SK-N-SH (cell line): Measurements from ENCODE around the gene PRPS1. TPM values are rescaled to one million over a fixed set of nuclear protein-coding genes. Genes with fewer than 3 reads are reported as not detected.

Experiments used
- CTCF ChIA-PET: fragments of 300-600, 350-600 bp; formaldehyde crosslinking; extraction: SDS; loops from one replicate; lab custom pipeline; 2021; lab: Yijun Ruan, JAX
- POLR2A ChIA-PET: fragments of 350-600 bp; sonication (Branson Sonifier 250); formaldehyde crosslinking; extraction: SDS; loops from one replicate; lab custom pipeline; 2020; ENCODE audit warnings: antibody characterized with exemption, inconsistent platforms; lab: Yijun Ruan, JAX
- DNase-seq: peaks from one replicate; pipeline ENCODE4 v3.0.0; 2012
- H2AFZ ChIP-seq: fragments of 200-600 bp; sonication (generic); 2 replicates; pipeline ENCODE4 v1.8.1; 2016; ENCODE audit warnings: antibody characterized with exemption, mild to moderate bottlenecking, low read depth
- H3F3A ChIP-seq: fragments of 200-600 bp; sonication (generic); replicated peaks from 2 replicates; pipeline ENCODE3; 2016; ENCODE audit warnings: antibody characterized with exemption, mild to moderate bottlenecking; ENCODE audit not compliant: insufficient read depth
- H3K27ac ChIP-seq, 2 experiments: fragments of 200-500 bp in 1 of 2; fragments of 200-600 bp in 1 of 2; sonication (Bioruptor generic) in 1 of 2; sonication (generic), shearing (Covaris generic) in 1 of 2; 2 replicates each; pipeline versions ENCODE4 v1.5.1 to v1.6.1; 2014 to 2016; ENCODE audit warnings: low read depth in 2 of 2, inconsistent platforms in 1 of 2, low read length in 1 of 2, mild to moderate bottlenecking in 1 of 2, mixed read lengths in 1 of 2
- H3K27me3 ChIP-seq: fragments of 200-600 bp; sonication (generic), shearing (Covaris generic); 2 replicates; pipeline ENCODE4 v1.6.1; 2016; ENCODE audit warnings: mixed run types; ENCODE audit not compliant: insufficient read depth
- H3K36me3 ChIP-seq, 2 experiments: fragments of 200-500 bp in 1 of 2; fragments of 200-600 bp in 1 of 2; sonication (Bioruptor generic) in 1 of 2; sonication (generic) in 1 of 2; replicated peaks in 1 of 2; 2 replicates each; pipeline versions ENCODE3 to v1.5.1; 2014 to 2016; ENCODE audit warnings: low read length in 1 of 2, mild to moderate bottlenecking in 1 of 2; ENCODE audit not compliant: insufficient read depth in 2 of 2, control insufficient read depth in 1 of 2
- H3K4me1 ChIP-seq, 2 experiments: fragments of 200-500 bp in 1 of 2; fragments of 200-600 bp in 1 of 2; sonication (Bioruptor generic) in 1 of 2; sonication (generic), shearing (Covaris generic) in 1 of 2; 2 replicates each; pipeline versions ENCODE4 v1.5.1 to v1.6.1; 2014 to 2016; ENCODE audit warnings: low read depth in 1 of 2, low read length in 1 of 2, mixed run types in 1 of 2; ENCODE audit not compliant: insufficient read depth in 2 of 2, control insufficient read depth in 1 of 2
- H3K4me2 ChIP-seq: fragments of 200-600 bp; sonication (generic), shearing (Covaris generic); 2 replicates; pipeline ENCODE4 v1.6.1; 2017; ENCODE audit warnings: mixed run types
- H3K4me3 ChIP-seq, 2 experiments: fragments of 200-500 bp in 1 of 2; fragments of 200-600 bp in 1 of 2; sonication (Bioruptor generic) in 1 of 2; sonication (generic), shearing (Covaris generic) in 1 of 2; 2 replicates each; pipeline versions ENCODE4 v1.5.1 to v1.8.1; 2014 to 2016; ENCODE audit warnings: low read depth in 2 of 2, inconsistent platforms in 1 of 2, low read length in 1 of 2, mild to moderate bottlenecking in 1 of 2, mixed read lengths in 1 of 2, moderate library complexity in 1 of 2
- H3K79me2 ChIP-seq: fragments of 200-600 bp; sonication (generic); 2 replicates; pipeline ENCODE4 v1.8.1; 2017; ENCODE audit warnings: mild to moderate bottlenecking; ENCODE audit not compliant: insufficient read depth
- H3K9ac ChIP-seq: fragments of 200-600 bp; sonication (generic); 2 replicates; pipeline ENCODE4 v1.6.1; 2017; ENCODE audit warnings: mixed run types
- H3K9me2 ChIP-seq: fragments of 200-600 bp; sonication (generic); 2 replicates; pipeline ENCODE4 v1.6.1; 2017; ENCODE audit warnings: mixed run types
- H3K9me3 ChIP-seq: fragments of 200-600 bp; sonication (generic); 2 replicates; pipeline ENCODE4 v1.6.1; 2017; ENCODE audit warnings: mixed run types, mild to moderate bottlenecking, moderate library complexity
- H4K20me1 ChIP-seq: fragments of 200-600 bp; sonication (generic); 2 replicates; pipeline ENCODE4 v1.6.1; 2017; ENCODE audit warnings: mild to moderate bottlenecking, mixed run types; ENCODE audit not compliant: insufficient read depth
- CHD2 ChIP-seq: fragments of 150-350 bp; IDR thresholded peaks from 2 replicates; pipeline ENCODE4 v1.6.1; 2018; ENCODE audit warnings: low read length; ENCODE audit not compliant: partially characterized antibody
- ELF1 ChIP-seq: IDR thresholded peaks from 2 replicates; pipeline ENCODE4 v1.4.0; 2012
- EP300 ChIP-seq, 2 experiments: IDR thresholded peaks; 2 replicates each; pipeline versions ENCODE4 v1.4.0 to v1.6.1; 2012; ENCODE audit warnings: borderline replicate concordance in 1 of 2, low read depth in 1 of 2, low read length in 1 of 2
- EZH2phosphoT487 ChIP-seq: fragments of 200-600 bp; sonication (generic); IDR thresholded peaks from 2 replicates; pipeline ENCODE4 v1.6.1; 2017; ENCODE audit warnings: low read depth, mixed run types, mild to moderate bottlenecking, antibody characterized with exemption, moderate library complexity, borderline replicate concordance
- FOXM1 ChIP-seq: IDR thresholded peaks from 2 replicates; pipeline ENCODE4 v1.4.0; 2012; ENCODE audit warnings: low read depth, mild to moderate bottlenecking
- GABPA ChIP-seq: IDR thresholded peaks from 2 replicates; pipeline ENCODE4 v1.4.0; 2012; ENCODE audit warnings: low read depth, mild to moderate bottlenecking
- GATA2 ChIP-seq: sonication (generic); formaldehyde crosslinking; IDR thresholded peaks from 2 replicates; pipeline ENCODE4 v1.5.0; 2020; ENCODE audit warnings: mild to moderate bottlenecking, missing genetic modification reagents
- NFIC ChIP-seq: IDR thresholded peaks from 2 replicates; pipeline ENCODE4 v1.4.0; 2012; ENCODE audit warnings: borderline replicate concordance
- POLR2AphosphoS5 ChIP-seq: IDR thresholded peaks from 2 replicates; pipeline ENCODE4 v1.6.1; 2012; ENCODE audit warnings: low read depth, low read length
- RAD21 ChIP-seq: IDR thresholded peaks from 2 replicates; pipeline ENCODE4 v1.6.1; 2012; ENCODE audit warnings: mild to moderate bottlenecking, low read length
- RFX5 ChIP-seq: IDR thresholded peaks from 2 replicates; pipeline ENCODE4 v1.6.1; 2012; ENCODE audit warnings: mild to moderate bottlenecking, improper control_type of control experiment, low read length
- RXRA ChIP-seq: IDR thresholded peaks from 2 replicates; pipeline ENCODE4 v1.4.0; 2012; ENCODE audit warnings: low read depth, mild to moderate bottlenecking, borderline replicate concordance
- SMC3 ChIP-seq: IDR thresholded peaks from 2 replicates; pipeline ENCODE4 v1.6.1; 2012; ENCODE audit warnings: low read depth, low read length, improper control_type of control experiment
- TAF1 ChIP-seq: IDR thresholded peaks from 2 replicates; pipeline ENCODE4 v1.6.1; 2012; ENCODE audit warnings: low read depth, mild to moderate bottlenecking, low read length, moderate library complexity, borderline replicate concordance
- TCF12 ChIP-seq: IDR thresholded peaks from 2 replicates; pipeline ENCODE4 v1.4.0; 2012
- TEAD4 ChIP-seq: IDR thresholded peaks from 2 replicates; pipeline ENCODE4 v1.4.0; 2012; ENCODE audit warnings: mild to moderate bottlenecking, borderline replicate concordance; ENCODE audit not compliant: insufficient read depth
- YY1 ChIP-seq: IDR thresholded peaks from 2 replicates; pipeline ENCODE4 v1.4.0; 2012; ENCODE audit warnings: low read depth, mild to moderate bottlenecking
- WGBS: methylation state at CpG from one replicate; pipeline ENCODE4 v1.1.6; 2017; ENCODE audit warnings: low lambda C conversion rate; 5-methylcytosine and 5-hydroxymethylcytosine counted together
- polyA plus RNA-seq, 3 experiments: library from polyadenylated mRNA; depleted of rRNA; stranded (reverse); fragments of >200 nt; gene quantifications; 2 replicates each; pipeline ENCODE4 v1.2.3, GENCODE V29; 2012
- TF ChIP-seq, protein P1 (sequence below): IDR thresholded peaks from 2 replicates; pipeline ENCODE4 v1.4.0; 2012; ENCODE audit warnings: low read depth, borderline replicate concordance
- TF ChIP-seq, protein P2 (sequence below): IDR thresholded peaks from 2 replicates; pipeline ENCODE4 v1.4.0; 2012; ENCODE audit warnings: low read depth
- TF ChIP-seq, protein P3 (sequence below): IDR thresholded peaks from 2 replicates; pipeline ENCODE4 v1.6.1; 2012; ENCODE audit warnings: mild to moderate bottlenecking, low read depth, low read length, moderate library complexity
- TF ChIP-seq, protein P4 (sequence below): IDR thresholded peaks from 2 replicates; pipeline ENCODE4; 2012
- TF ChIP-seq, protein P5 (sequence below): fragments of 200-600 bp; sonication (generic); IDR thresholded peaks from 2 replicates; pipeline ENCODE4 v1.6.1; 2017; ENCODE audit warnings: antibody characterized with exemption, mild to moderate bottlenecking, moderate library complexity

The PRPS1 gene
- polyA plus RNA-seq, 1 of the 3 experiments (the other 2 are of a cell fraction) = 42.3 TPM

DNA sequence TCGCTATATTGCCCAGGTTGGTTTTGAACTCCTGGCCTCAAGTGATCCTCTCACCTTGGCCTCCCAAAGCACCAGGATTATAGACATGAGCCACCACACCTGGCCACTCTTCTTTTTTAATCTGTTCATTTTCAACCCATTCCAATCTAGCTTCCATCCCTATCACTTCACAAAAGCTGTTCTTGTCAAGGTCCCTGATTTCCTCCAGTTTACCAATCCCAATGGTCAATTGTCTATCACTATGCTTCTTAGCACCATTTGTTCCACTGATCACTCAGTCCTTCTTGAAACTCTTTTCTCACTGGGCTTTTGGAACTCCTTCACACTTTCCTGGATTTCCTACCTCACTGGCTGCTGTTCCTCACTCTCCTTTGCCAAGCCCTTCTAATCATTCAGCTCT, 38.6 kb downstream of the PRPS1 start:
- 68% methylated on average over 1 of the region's 1 CpG for WGBS
- Histone ChIP-seq H3K9me2 (no peaks in the 10 kb centered on the region), H3K27ac (no peak overlapping the region), H2AFZ (no peak overlapping the region), H4K20me1 (no peaks in the 10 kb centered on the region), H3K9me3 (no peaks in the 10 kb centered on the region), H3K9ac (no peak overlapping the region), H3K4me3 (no peak overlapping the region), H3K36me3 (no peaks in the 10 kb centered on the region), H3K4me1 (no peaks in the 10 kb centered on the region), H3K79me2 (no peaks in the 10 kb centered on the region), H3F3A (no peaks in the 10 kb centered on the region), H3K27me3 (peaks cover 4% of the 10 kb centered on the region; the same call in 1 of the 2 replicates), H3K4me2 (no peak overlapping the region)
- ChIA-PET POLR2A (no interaction called here), CTCF (interaction anchor here (2.3 kb wide), 1 partner anchor 110 kb away, joined by 12 read pairs; the partner anchor contains the start of gene NCBP2L)
- DNase-seq = no peak
- no peak for TF ChIP-seq EP300 (IDR thresholded peaks at IDR 0.05; ENCODE audit: borderline replicate concordance in 1 of 2, low read depth in 1 of 2, low read length in 1 of 2)
- TF ChIP-seq RFX5 = no peak
- TF ChIP-seq TAF1 = no peak
- TF ChIP-seq TEAD4 = no peak
- no peak for TF ChIP-seq CHD2
- TF ChIP-seq, protein P1, sequence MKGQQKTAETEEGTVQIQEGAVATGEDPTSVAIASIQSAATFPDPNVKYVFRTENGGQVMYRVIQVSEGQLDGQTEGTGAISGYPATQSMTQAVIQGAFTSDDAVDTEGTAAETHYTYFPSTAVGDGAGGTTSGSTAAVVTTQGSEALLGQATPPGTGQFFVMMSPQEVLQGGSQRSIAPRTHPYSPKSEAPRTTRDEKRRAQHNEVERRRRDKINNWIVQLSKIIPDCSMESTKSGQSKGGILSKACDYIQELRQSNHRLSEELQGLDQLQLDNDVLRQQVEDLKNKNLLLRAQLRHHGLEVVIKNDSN = no peak
- TF ChIP-seq EZH2phosphoT487 = no peak
- TF ChIP-seq, protein P2, sequence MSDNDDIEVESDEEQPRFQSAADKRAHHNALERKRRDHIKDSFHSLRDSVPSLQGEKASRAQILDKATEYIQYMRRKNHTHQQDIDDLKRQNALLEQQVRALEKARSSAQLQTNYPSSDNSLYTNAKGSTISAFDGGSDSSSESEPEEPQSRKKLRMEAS = no peak
- no peak for TF ChIP-seq RXRA
- TF ChIP-seq ELF1 = no peak

DNA sequence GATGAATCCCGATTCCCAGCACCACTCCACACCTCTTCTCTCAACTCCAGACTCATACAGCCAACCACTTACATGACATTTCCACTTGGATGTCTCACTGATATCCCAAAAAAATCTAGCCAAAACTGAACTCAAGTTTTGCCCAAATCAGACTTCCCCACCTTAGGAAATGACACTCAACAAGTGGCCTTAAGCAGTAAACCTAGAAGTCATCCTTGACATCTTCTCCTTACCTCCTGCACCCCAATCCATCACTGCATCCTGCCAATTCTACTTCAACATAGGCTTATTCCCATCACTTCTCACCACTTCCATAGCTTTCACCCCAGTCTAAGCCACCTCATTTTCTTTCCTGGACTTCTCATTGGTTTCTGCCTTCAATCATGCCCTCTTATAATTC, 39.1 kb downstream of the PRPS1 start:
- ChIA-PET CTCF (interaction anchor here (2.3 kb wide), 1 partner anchor 109 kb away, joined by 12 read pairs; the partner anchor contains the start of gene NCBP2L), POLR2A (no interaction called here)
- TF ChIP-seq, protein P3, sequence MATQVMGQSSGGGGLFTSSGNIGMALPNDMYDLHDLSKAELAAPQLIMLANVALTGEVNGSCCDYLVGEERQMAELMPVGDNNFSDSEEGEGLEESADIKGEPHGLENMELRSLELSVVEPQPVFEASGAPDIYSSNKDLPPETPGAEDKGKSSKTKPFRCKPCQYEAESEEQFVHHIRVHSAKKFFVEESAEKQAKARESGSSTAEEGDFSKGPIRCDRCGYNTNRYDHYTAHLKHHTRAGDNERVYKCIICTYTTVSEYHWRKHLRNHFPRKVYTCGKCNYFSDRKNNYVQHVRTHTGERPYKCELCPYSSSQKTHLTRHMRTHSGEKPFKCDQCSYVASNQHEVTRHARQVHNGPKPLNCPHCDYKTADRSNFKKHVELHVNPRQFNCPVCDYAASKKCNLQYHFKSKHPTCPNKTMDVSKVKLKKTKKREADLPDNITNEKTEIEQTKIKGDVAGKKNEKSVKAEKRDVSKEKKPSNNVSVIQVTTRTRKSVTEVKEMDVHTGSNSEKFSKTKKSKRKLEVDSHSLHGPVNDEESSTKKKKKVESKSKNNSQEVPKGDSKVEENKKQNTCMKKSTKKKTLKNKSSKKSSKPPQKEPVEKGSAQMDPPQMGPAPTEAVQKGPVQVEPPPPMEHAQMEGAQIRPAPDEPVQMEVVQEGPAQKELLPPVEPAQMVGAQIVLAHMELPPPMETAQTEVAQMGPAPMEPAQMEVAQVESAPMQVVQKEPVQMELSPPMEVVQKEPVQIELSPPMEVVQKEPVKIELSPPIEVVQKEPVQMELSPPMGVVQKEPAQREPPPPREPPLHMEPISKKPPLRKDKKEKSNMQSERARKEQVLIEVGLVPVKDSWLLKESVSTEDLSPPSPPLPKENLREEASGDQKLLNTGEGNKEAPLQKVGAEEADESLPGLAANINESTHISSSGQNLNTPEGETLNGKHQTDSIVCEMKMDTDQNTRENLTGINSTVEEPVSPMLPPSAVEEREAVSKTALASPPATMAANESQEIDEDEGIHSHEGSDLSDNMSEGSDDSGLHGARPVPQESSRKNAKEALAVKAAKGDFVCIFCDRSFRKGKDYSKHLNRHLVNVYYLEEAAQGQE = no peak
- TF ChIP-seq TAF1 (no peak), RFX5 (no peak), POLR2AphosphoS5 (no peak), GABPA (no peak), FOXM1 (no peak), TCF12 (no peak), YY1 (no peak), SMC3 (no peak), GATA2 (CRISPR knock-in tag) (no peak), NFIC (no peak), RAD21 (no peak)
- TF ChIP-seq, protein P4, sequence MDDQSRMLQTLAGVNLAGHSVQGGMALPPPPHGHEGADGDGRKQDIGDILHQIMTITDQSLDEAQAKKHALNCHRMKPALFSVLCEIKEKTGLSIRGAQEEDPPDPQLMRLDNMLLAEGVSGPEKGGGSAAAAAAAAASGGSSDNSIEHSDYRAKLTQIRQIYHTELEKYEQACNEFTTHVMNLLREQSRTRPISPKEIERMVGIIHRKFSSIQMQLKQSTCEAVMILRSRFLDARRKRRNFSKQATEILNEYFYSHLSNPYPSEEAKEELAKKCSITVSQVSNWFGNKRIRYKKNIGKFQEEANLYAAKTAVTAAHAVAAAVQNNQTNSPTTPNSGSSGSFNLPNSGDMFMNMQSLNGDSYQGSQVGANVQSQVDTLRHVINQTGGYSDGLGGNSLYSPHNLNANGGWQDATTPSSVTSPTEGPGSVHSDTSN = no peak
- TF ChIP-seq, protein P5, sequence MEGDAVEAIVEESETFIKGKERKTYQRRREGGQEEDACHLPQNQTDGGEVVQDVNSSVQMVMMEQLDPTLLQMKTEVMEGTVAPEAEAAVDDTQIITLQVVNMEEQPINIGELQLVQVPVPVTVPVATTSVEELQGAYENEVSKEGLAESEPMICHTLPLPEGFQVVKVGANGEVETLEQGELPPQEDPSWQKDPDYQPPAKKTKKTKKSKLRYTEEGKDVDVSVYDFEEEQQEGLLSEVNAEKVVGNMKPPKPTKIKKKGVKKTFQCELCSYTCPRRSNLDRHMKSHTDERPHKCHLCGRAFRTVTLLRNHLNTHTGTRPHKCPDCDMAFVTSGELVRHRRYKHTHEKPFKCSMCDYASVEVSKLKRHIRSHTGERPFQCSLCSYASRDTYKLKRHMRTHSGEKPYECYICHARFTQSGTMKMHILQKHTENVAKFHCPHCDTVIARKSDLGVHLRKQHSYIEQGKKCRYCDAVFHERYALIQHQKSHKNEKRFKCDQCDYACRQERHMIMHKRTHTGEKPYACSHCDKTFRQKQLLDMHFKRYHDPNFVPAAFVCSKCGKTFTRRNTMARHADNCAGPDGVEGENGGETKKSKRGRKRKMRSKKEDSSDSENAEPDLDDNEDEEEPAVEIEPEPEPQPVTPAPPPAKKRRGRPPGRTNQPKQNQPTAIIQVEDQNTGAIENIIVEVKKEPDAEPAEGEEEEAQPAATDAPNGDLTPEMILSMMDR = no peak

More for the DNA sequence above, 39.1 kb downstream of the PRPS1 start:
- Histone ChIP-seq H3K4me2 (no peak overlapping the region), H3F3A (no peaks in the 10 kb centered on the region), H3K79me2 (no peaks in the 10 kb centered on the region), H3K27ac (no peak overlapping the region), H3K4me1 (no peaks in the 10 kb centered on the region), H3K9me2 (no peaks in the 10 kb centered on the region), H3K4me3 (no peak overlapping the region), H3K9ac (no peak overlapping the region), H4K20me1 (no peaks in the 10 kb centered on the region), H3K36me3 (no peaks in the 10 kb centered on the region), H2AFZ (no peak overlapping the region), H3K27me3 (peaks cover 4% of the 10 kb centered on the region; the same call in 1 of the 2 replicates), H3K9me3 (no peaks in the 10 kb centered on the region)
- WGBS = 44% methylated on average over 1 of the region's 1 CpG
- no peak for DNase-seq
